Left renal cortex interstitium (tissue), 4 donors: ENCODE results near the gene BRCC3. TPM values are rescaled to one million over a fixed set of nuclear protein-coding genes. Genes with fewer than 3 reads are reported as not detected.
"Not testable (repeated sequence)": the region's sequence is repeated elsewhere in the genome, so short reads cannot be mapped to it uniquely, and the experiment has no call there.

Experiments
- DNase-seq, 4 donors: peaks; one replicate each; pipeline ENCODE4 v3.0.0-alpha.2; 2013; ENCODE audit warnings: low read depth in 4 of 4, low spot score in 2 of 4, missing footprints in 1 of 4
- polyA plus RNA-seq, 4 donors: library from polyadenylated mRNA; unstranded; fragments of 120-200 nt; gene quantifications; one replicate each; pipeline ENCODE4 v1.2.1, GENCODE V29; 2013; ENCODE audit not compliant: insufficient read length in 4 of 4

Gene BRCC3
- polyA plus RNA-seq, 4 donors: 25.1 to 30.5 (median 27.6) TPM

DNA sequence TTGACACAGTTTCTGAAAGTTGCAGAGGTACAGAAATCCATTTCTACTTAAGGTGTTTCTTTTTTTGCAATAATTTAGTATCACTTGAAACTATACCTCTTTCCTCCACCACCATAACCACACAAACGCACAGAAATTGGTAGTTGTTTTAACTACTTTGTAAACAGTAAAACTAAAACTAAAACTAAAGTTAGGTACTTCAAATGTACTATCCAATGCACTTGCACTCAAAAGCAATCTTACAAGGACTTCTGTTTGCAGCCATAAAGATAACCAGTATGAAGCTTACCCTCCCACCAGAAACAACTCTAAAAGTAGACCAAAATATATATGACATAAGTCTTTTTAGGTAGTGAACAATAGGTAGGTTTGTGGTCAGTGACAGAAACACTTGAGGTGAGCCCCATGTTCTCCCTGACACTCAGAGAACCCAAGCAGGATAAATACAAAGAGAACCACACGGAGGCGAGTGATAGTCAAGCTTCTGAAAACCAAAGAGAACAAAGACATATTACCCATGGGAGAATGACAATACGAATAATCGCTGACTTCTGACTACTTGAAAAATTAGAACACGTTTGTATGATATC, 72.7 kb downstream of the BRCC3 start:
- DNase-seq: no peak

DNA sequence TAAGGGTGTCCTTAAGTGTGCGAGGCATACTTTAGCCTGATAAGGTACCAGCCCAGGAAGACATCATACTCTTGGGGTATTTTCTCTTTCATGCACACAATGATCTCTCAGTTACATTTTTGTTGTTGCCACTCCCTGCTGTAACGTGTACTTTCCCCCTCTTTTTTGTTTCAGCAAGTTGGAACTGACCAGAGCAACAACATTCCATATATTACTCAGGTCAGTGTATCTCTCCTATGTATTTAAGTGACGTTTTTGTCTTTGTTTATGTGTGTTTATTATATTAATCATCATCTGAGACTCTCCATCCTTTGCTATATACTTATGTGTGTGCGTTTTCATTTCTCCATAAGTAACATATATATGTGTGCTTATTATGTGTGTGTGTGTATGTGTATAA, 73.6 kb downstream of the BRCC3 start:
- DNase-seq: no peak

DNA sequence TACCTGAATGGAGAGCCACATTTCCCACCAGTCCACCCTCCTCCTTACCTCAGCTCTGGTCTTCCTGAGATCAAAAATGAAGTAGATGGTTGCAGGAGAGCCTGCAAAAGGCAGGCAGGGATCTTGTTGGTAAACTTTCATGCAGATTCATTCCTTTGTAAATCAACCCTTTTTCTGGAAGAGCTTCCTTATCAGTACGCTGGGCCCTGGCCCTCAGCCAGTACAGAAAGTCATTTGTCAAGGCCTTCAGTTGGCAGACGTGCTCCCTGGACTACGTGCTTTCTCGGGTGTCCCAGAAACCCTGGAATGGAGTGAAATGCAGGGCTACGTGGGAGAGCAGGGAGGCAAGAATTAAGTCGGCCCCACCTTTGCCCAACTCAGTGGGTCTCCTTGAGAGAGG, 76.3 kb downstream of the BRCC3 start:
- not testable (repeated sequence) for DNase-seq

DNA sequence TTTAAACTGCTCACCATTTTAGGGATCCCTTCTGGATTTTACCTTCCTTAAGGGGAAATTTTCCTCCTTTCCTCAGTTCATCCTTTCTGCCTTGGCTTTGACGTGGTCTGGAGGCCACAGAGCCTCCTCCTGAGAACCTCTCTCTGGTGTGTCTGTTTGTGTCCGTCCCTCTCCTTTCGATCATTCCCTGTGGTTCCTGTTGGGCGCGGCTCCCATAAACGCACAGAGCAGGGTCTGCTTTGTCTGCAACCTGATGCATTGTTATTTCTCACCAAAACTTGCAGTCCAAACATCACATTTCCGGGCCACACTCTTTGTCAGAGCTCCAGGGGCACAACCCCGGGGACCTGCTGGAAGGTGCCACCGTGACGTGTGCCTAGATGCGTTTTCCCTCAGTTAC, 76.9 kb downstream of the BRCC3 start:
- DNase-seq: not testable (repeated sequence)

DNA sequence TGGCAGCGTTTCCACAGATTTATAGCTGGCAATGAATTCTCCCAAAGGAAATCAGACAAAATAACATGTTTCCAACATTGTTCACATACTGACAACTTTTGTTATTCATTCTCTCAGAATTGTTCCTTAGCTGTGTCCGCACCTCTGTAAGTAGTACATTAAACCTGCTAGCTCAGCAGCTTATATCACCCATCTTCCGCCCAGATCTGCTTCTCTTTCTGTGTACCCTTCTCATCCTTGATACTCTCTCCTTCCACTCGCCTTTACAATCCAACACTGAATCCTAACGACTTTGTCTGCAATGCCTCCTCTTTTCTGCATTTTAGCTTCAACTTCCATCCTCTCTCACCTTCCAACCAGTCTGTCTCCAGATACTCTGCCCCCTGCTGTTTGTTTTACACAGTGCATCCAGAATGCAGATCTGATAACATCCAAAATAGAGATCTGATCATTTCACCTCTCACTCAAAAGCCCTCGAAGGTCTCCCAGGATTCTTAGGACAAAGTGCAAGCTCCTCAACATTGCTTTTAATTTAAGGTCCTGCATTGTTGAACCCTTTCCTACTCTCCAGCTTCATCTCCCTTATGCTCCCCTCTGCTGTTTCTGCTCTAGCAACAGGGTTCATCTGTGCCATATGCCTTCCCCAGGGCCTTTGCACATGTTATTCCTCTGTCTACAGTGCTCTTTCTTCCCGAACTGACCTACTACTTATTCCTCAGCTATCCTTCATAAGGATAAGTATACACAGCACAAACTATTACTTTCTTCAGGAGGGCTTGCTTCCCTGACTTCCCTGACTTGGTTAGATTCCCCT, 77.6 kb downstream of the BRCC3 start:
- no peak for DNase-seq

DNA sequence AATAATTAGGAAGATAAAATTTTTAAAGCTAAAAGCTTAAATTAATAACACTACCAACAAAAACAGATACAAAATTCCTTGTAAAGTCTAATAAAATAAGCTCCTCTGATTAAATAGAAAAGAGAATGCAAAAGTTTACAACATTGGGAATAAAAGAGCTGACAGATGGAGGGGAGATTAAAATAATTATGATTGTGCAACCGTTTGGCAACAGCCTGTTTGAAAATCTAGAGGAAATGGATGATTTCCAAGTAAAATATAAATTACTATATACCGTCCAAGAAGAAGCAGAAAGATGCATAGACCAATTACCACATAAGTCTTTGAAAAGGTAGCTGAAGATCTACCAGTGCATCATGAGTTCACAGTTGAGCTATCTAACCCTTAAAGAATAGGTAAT, 98.6 kb downstream of the BRCC3 start:
- no peak for DNase-seq

Other genes with a start within 250 kb of the BRCC3 start
- gene SMIM9, start 236.8 kb upstream of the BRCC3 start, polyA plus RNA-seq: not detected
- gene F8A1, start 185.2 kb upstream of the BRCC3 start, polyA plus RNA-seq: 10 to 100 TPM in 3 of 4 donors, 1 to 10 TPM in 1; 9.0 to 22.9 (median 17.4) TPM
- gene F8, start 48.8 kb upstream of the BRCC3 start, polyA plus RNA-seq: 10 to 100 TPM; 12.0 to 17.4 (median 13.3) TPM
- gene FUNDC2, start 44.7 kb upstream of the BRCC3 start, polyA plus RNA-seq: 100 to 1,000 TPM in 3 of 4 donors, 10 to 100 TPM in 1; 98.1 to 135 (median 109) TPM
- gene CMC4, start 372 bp upstream of the BRCC3 start, polyA plus RNA-seq: 10 to 100 TPM in 1 of 4 donors, 1 to 10 TPM in 3; 7.2 to 10.0 (median 8.7) TPM
- 10 to 100 TPM; 18.5 to 26.7 (median 22.6) TPM for gene MTCP1, start 372 bp upstream of the BRCC3 start, polyA plus RNA-seq
- 10 to 100 TPM; 66.7 to 89.2 (median 79.6) TPM for gene VBP1, start 145.0 kb downstream of the BRCC3 start, polyA plus RNA-seq
- gene RAB39B, start 193.0 kb downstream of the BRCC3 start, polyA plus RNA-seq: 1 to 10 TPM; 2.8 to 3.3 (median 3.1) TPM